ENCODE measurements around the gene NOS3. TPM values are rescaled to one million over a fixed set of nuclear protein-coding genes. Genes with fewer than 3 reads are reported as not detected.

Gene NOS3
- total and polyA plus RNA-seq, 9 of the 15 experiments (the other 6 are each of a cell fraction or from before 2014, with no cell fraction given): 1.1 to 121 (median 23.6) TPM

GRCh38 chr7:151008511-151009323 lies 17.9 kb downstream of the NOS3 start (continued):
- TF ChIP-seq, protein P1, sequence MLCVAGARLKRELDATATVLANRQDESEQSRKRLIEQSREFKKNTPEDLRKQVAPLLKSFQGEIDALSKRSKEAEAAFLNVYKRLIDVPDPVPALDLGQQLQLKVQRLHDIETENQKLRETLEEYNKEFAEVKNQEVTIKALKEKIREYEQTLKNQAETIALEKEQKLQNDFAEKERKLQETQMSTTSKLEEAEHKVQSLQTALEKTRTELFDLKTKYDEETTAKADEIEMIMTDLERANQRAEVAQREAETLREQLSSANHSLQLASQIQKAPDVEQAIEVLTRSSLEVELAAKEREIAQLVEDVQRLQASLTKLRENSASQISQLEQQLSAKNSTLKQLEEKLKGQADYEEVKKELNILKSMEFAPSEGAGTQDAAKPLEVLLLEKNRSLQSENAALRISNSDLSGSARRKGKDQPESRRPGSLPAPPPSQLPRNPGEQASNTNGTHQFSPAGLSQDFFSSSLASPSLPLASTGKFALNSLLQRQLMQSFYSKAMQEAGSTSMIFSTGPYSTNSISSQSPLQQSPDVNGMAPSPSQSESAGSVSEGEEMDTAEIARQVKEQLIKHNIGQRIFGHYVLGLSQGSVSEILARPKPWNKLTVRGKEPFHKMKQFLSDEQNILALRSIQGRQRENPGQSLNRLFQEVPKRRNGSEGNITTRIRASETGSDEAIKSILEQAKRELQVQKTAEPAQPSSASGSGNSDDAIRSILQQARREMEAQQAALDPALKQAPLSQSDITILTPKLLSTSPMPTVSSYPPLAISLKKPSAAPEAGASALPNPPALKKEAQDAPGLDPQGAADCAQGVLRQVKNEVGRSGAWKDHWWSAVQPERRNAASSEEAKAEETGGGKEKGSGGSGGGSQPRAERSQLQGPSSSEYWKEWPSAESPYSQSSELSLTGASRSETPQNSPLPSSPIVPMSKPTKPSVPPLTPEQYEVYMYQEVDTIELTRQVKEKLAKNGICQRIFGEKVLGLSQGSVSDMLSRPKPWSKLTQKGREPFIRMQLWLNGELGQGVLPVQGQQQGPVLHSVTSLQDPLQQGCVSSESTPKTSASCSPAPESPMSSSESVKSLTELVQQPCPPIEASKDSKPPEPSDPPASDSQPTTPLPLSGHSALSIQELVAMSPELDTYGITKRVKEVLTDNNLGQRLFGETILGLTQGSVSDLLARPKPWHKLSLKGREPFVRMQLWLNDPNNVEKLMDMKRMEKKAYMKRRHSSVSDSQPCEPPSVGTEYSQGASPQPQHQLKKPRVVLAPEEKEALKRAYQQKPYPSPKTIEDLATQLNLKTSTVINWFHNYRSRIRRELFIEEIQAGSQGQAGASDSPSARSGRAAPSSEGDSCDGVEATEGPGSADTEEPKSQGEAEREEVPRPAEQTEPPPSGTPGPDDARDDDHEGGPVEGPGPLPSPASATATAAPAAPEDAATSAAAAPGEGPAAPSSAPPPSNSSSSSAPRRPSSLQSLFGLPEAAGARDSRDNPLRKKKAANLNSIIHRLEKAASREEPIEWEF (CRISPR knock-in tag; IDR thresholded peaks at IDR 0.05): no peak
- TF ChIP-seq BDP1 (IDR thresholded peaks at IDR 0.05; ENCODE audit: insufficient read depth, insufficient read length) (no peak), CTBP1 (IDR thresholded peaks at IDR 0.05; ENCODE audit: borderline replicate concordance) (peak; percentile 96), ZFP91 (CRISPR knock-in tag; IDR thresholded peaks at IDR 0.05) (0 out of 2 replicates have a peak, but pooled peaks have one; percentile 75), ZBED1 (IDR thresholded peaks at IDR 0.05) (no peak; the same call in 1 of the 2 replicates), ZNF695 (CRISPR knock-in tag; IDR thresholded peaks at IDR 0.05) (no peak; the same call in 1 of the 2 replicates), KDM5B (IDR thresholded peaks at IDR 0.05; ENCODE audit: insufficient replicate concordance, low read depth, low read length) (peak; percentile 63), DACH1 (IDR thresholded peaks at IDR 0.05; ENCODE audit: partially characterized antibody) (peak; percentile 66), SREBF2 (CRISPR knock-in tag; IDR thresholded peaks at IDR 0.05) (peak; percentile 99; the same call in 1 of the 2 replicates), ZNF282 (CRISPR knock-in tag; IDR thresholded peaks at IDR 0.05) (no peak), ZNF518B (CRISPR knock-in tag; IDR thresholded peaks at IDR 0.05) (no peak), AFF1 (IDR thresholded peaks at IDR 0.05; ENCODE audit: low read depth in 1 of 2, partially characterized antibody in 2 of 2) (peak; percentile 33 to 90)

Data from K562 (cell line).